WERI-Rb-1 (cell line): ENCODE measurements around the gene TSPAN5.

Experiments used
- DNase-seq: peaks from one replicate; pipeline ENCODE4 v3.0.0-alpha.2; 2020
- H3K27ac ChIP-seq: fragments of 250-450 bp; sonication (Bioruptor Pico); 2 replicates; pipeline ENCODE4 v1.5.1; 2020; ENCODE audit warnings: mild to moderate bottlenecking, moderate library complexity
- H3K27me3 ChIP-seq: fragments of 250-450 bp; sonication (Bioruptor Pico); 2 replicates; pipeline ENCODE4 v1.5.1; 2021; ENCODE audit warnings: mild to moderate bottlenecking, low read depth, moderate library complexity; ENCODE audit not compliant: insufficient read depth, severe bottlenecking
- H3K36me3 ChIP-seq: fragments of 250-450 bp; sonication (Bioruptor Pico); 2 replicates; pipeline ENCODE4 v1.5.1; 2020; ENCODE audit warnings: mild to moderate bottlenecking, moderate library complexity
- H3K4me3 ChIP-seq: 2 replicates; pipeline ENCODE4 v1.5.1; 2011; ENCODE audit warnings: low read depth, mild to moderate bottlenecking, control low read depth, low read length
- H3K9me3 ChIP-seq: fragments of 250-450 bp; sonication (Bioruptor Pico); 2 replicates; pipeline ENCODE4 v1.5.1; 2021; ENCODE audit warnings: mild to moderate bottlenecking, moderate library complexity; ENCODE audit not compliant: severe bottlenecking
- TF ChIP-seq, protein P1 (sequence below): IDR thresholded peaks from 2 replicates; pipeline ENCODE4 v1.5.1; 2011; ENCODE audit warnings: low read depth, mild to moderate bottlenecking, control low read depth, inconsistent platforms, low read length

Gene TSPAN5

GRCh38 chr4:98516042-98516440 is 142.4 kb downstream of the TSPAN5 start:
- H3K36me3 ChIP-seq: no peaks in the 10 kb centered on the region
- TF ChIP-seq, protein P1, sequence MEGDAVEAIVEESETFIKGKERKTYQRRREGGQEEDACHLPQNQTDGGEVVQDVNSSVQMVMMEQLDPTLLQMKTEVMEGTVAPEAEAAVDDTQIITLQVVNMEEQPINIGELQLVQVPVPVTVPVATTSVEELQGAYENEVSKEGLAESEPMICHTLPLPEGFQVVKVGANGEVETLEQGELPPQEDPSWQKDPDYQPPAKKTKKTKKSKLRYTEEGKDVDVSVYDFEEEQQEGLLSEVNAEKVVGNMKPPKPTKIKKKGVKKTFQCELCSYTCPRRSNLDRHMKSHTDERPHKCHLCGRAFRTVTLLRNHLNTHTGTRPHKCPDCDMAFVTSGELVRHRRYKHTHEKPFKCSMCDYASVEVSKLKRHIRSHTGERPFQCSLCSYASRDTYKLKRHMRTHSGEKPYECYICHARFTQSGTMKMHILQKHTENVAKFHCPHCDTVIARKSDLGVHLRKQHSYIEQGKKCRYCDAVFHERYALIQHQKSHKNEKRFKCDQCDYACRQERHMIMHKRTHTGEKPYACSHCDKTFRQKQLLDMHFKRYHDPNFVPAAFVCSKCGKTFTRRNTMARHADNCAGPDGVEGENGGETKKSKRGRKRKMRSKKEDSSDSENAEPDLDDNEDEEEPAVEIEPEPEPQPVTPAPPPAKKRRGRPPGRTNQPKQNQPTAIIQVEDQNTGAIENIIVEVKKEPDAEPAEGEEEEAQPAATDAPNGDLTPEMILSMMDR: no peak
- H3K27me3 ChIP-seq: no peaks in the 10 kb centered on the region
- H3K27ac ChIP-seq: no peak overlapping the region
- H3K4me3 ChIP-seq: no peak overlapping the region
- no peak for DNase-seq
- no peaks in the 10 kb centered on the region for H3K9me3 ChIP-seq

DNA sequence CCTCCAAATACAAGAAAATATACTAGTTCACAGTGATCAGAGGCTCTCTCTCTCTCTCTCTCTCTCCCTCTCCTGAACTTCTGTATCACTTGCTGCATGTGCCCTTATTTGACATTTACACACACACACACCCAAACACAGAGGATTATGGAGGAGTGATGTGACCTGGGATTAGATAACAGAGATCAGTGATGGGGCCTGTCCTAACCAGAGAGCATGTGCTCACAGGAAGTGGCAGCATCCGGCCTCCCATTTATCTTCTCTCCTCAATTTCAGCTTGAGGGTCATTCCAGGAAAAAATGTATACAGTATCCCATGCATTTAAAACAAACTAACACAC is 143.0 kb downstream of the TSPAN5 start:
- no peak overlapping the region for H3K4me3 ChIP-seq
- H3K36me3 ChIP-seq: no peaks in the 10 kb centered on the region
- H3K27ac ChIP-seq: no peak overlapping the region
- no peaks in the 10 kb centered on the region for H3K27me3 ChIP-seq
- TF ChIP-seq, protein P1: no peak
- H3K9me3 ChIP-seq: no peaks in the 10 kb centered on the region
- DNase-seq: peak; percentile 69

- Histone ChIP-seq H3K27me3 (no peaks in the 10 kb centered on the region), H3K27ac (no peak overlapping the region), H3K4me3 (no peak overlapping the region), H3K36me3 (no peaks in the 10 kb centered on the region), H3K9me3 (no peaks in the 10 kb centered on the region)
- DNase-seq: no peak
- TF ChIP-seq, protein P1: no peak
These were observed 143.5 kb downstream of the TSPAN5 start for GRCh38 chr4:98514741-98515469.

- TF ChIP-seq, protein P1: no peak
- Histone ChIP-seq H3K4me3 (no peak overlapping the region), H3K27me3 (no peaks in the 10 kb centered on the region), H3K9me3 (no peaks in the 10 kb centered on the region), H3K36me3 (no peaks in the 10 kb centered on the region), H3K27ac (no peak overlapping the region)
- no peak for DNase-seq
These were observed 145.5 kb downstream of the TSPAN5 start for GRCh38 chr4:98512918-98513317.

DNA sequence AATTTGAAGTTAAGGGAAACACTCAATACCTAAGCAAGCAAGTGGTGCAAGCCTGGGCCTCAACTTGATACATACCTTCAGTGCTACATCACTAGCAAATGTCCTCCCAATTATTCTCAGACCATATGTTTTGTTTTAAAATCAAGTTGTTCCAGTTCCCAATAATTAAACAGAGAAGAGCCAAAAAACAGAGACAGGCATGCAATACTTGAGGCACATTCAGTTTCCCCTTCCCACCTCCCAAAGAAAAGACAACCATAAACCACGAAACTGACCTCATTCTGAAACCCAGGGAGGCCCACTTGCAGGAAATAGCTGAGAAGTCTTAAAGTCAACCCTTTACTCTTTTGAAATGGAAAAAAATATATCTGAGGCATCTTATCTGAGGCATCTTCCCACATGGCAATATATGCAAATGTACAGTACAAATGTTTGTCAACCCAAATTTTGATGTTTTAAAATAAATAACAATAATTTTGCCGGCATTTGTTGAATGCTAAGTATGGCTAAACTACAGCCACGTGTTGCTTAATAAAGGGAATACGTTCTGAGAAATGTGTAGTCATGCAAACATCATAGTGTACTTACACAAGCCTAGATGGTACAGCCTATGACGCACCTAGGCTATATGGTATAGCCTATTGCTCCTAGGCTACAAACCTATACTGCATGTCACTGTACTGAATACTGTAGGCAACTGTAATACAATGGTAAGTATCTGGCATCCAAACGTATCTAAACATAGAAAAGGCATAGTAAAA is 147.5 kb downstream of the TSPAN5 start:
- no peak for DNase-seq
- H3K36me3 ChIP-seq: no peaks in the 10 kb centered on the region

More for the DNA sequence above, 147.5 kb downstream of the TSPAN5 start:
- Histone ChIP-seq H3K27ac (no peak overlapping the region), H3K27me3 (no peaks in the 10 kb centered on the region), H3K4me3 (no peak overlapping the region), H3K9me3 (no peaks in the 10 kb centered on the region)
- TF ChIP-seq, protein P1: no peak
